ENCODE results near the gene C1orf115.
A peak's percentile ranks its signal among the peaks of the same experiment; 100 is the strongest.
"Not testable (repeated sequence)": the region's sequence is repeated elsewhere in the genome, so short reads cannot be mapped to it uniquely, and the experiment has no call there.

The C1orf115 gene

GRCh38 chr1:220690140-220691052 lies at the start of gene C1orf115:
TSS of gene C1orf115 (plus strand) at chr1:220690363. CDS start at chr1:220690403, 40 bp downstream.
- DNase-seq = peak in 1 of 2 experiments; percentile 53

GRCh38 chr1:220642285-220642684 lies 47.9 kb upstream of the C1orf115 start:
- no peak for DNase-seq

GRCh38 chr1:220652995-220653394 lies 37.2 kb upstream of the C1orf115 start:
- no peak for DNase-seq

- no peak for DNase-seq
Measured at GRCh38 chr1:220655509-220655908, 34.7 kb upstream of the C1orf115 start.

GRCh38 chr1:220655961-220656740 lies 34.0 kb upstream of the C1orf115 start:
- peak in 1 of 2 experiments; percentile 28 for DNase-seq

- DNase-seq = no peak
Measured at GRCh38 chr1:220666349-220666748, 23.8 kb upstream of the C1orf115 start.

GRCh38 chr1:220669005-220669404 lies 21.2 kb upstream of the C1orf115 start:
- DNase-seq = no peak

- DNase-seq = no peak
Measured at GRCh38 chr1:220670365-220670764, 19.8 kb upstream of the C1orf115 start.

- DNase-seq = no peak
Measured at GRCh38 chr1:220673921-220674320, 16.2 kb upstream of the C1orf115 start.

GRCh38 chr1:220677251-220677650 lies 12.9 kb upstream of the C1orf115 start:
- no peak for DNase-seq

GRCh38 chr1:220680085-220680687 lies 10.0 kb upstream of the C1orf115 start:
- no peak for DNase-seq

- DNase-seq = no peak
Measured at GRCh38 chr1:220681220-220681880, 8.8 kb upstream of the C1orf115 start.

GRCh38 chr1:220682901-220683576 lies 7.1 kb upstream of the C1orf115 start:
- no peak for DNase-seq

GRCh38 chr1:220683716-220684115 lies 6.4 kb upstream of the C1orf115 start:
- DNase-seq = not testable (repeated sequence)

GRCh38 chr1:220684890-220685289 lies 5.3 kb upstream of the C1orf115 start:
- no peak for DNase-seq

GRCh38 chr1:220685879-220686278 lies 4.3 kb upstream of the C1orf115 start:
- no peak for DNase-seq

- no peak for DNase-seq
Measured at GRCh38 chr1:220687809-220688208, 2.4 kb upstream of the C1orf115 start.

GRCh38 chr1:220689666-220690065 lies 497 bp upstream of the C1orf115 start:
- peak in 1 of 2 experiments; percentile 53 for DNase-seq

- no peak for DNase-seq
Measured at GRCh38 chr1:220691053-220691684, 1.0 kb downstream of the C1orf115 start.

GRCh38 chr1:220692436-220693228 lies 2.5 kb downstream of the C1orf115 start:
- DNase-seq = no peak
